ENCODE results near the gene LRRTM4.

- no peak for TF ChIP-seq POLR2A (IDR thresholded peaks at IDR 0.05)
- TF ChIP-seq CTCF (IDR thresholded peaks at IDR 0.05) = no peak
Measured at GRCh38 chr2:76973610-76974009, 548.6 kb downstream of the LRRTM4 start.

Measured in upper lobe of left lung (tissue), 4 donors.